HepG2 (cell line): ENCODE data around the gene TP53AIP1. TPM values are rescaled to one million over a fixed set of nuclear protein-coding genes. Genes with fewer than 3 reads are reported as not detected.

Experiments used
- HINFP ChIP-seq: sonication (generic); formaldehyde crosslinking; IDR thresholded peaks from 2 replicates; pipeline ENCODE4 v1.4.0; 2020; ENCODE audit warnings: low read depth, mild to moderate bottlenecking, missing genetic modification reagents
- MED8 ChIP-seq: sonication (generic); formaldehyde crosslinking; IDR thresholded peaks from 2 replicates; pipeline ENCODE4 v1.8.1; 2023; ENCODE audit warnings: mild to moderate bottlenecking, missing genetic modification reagents; ENCODE audit not compliant: insufficient replicate concordance
- WIZ ChIP-seq: sonication (generic); formaldehyde crosslinking; IDR thresholded peaks from 2 replicates; pipeline ENCODE4 v1.5.1; 2020; ENCODE audit warnings: mild to moderate bottlenecking, missing genetic modification reagents
- ZNF780A ChIP-seq: sonication (generic); formaldehyde crosslinking; IDR thresholded peaks from 2 replicates; pipeline ENCODE4 v1.8.0; 2022; ENCODE audit warnings: mild to moderate bottlenecking, missing genetic modification reagents, moderate library complexity
- polyA plus RNA-seq, 8 experiments: library from polyadenylated mRNA; depleted of rRNA in 3 of 8; stranded (reverse) in 7 of 8; unstranded in 1 of 8; fragments of >200 nt; fragmentation: Illumina TruSeq in 4 of 8; extraction: Trizol in 4 of 8; gene quantifications; 2 replicates each; pipeline versions ENCODE4 v1.2.1 to v1.2.3, GENCODE V29; 2011 to 2016; ENCODE audit warnings: low read depth in 4 of 8, missing spikeins in 1 of 8, mixed read lengths in 1 of 8; ENCODE audit not compliant: insufficient read depth in 1 of 8
- total RNA-seq, 5 experiments: library from RNA; depleted of rRNA; stranded (reverse); fragments of >200 nt; fragmentation: Illumina TruSeq; extraction: Trizol; gene quantifications; 2 replicates each; pipeline ENCODE4 v1.2.3, GENCODE V29; 2016; ENCODE audit warnings: low read depth in 1 of 5
- TF ChIP-seq, protein P1 (sequence below): sonication (generic); formaldehyde crosslinking; IDR thresholded peaks from 2 replicates; pipeline ENCODE4 v1.4.0; 2020; ENCODE audit warnings: mild to moderate bottlenecking, missing genetic modification reagents

Gene TP53AIP1
- total and polyA plus RNA-seq, 2 of the 13 experiments (the other 11 are each of a cell fraction or from before 2014, with no cell fraction given), result 0.11 TPM; not detected in 1

GRCh38 chr11:128913806-128914205, 28.9 kb downstream of the TP53AIP1 start (continued):
- TF ChIP-seq, protein P1, sequence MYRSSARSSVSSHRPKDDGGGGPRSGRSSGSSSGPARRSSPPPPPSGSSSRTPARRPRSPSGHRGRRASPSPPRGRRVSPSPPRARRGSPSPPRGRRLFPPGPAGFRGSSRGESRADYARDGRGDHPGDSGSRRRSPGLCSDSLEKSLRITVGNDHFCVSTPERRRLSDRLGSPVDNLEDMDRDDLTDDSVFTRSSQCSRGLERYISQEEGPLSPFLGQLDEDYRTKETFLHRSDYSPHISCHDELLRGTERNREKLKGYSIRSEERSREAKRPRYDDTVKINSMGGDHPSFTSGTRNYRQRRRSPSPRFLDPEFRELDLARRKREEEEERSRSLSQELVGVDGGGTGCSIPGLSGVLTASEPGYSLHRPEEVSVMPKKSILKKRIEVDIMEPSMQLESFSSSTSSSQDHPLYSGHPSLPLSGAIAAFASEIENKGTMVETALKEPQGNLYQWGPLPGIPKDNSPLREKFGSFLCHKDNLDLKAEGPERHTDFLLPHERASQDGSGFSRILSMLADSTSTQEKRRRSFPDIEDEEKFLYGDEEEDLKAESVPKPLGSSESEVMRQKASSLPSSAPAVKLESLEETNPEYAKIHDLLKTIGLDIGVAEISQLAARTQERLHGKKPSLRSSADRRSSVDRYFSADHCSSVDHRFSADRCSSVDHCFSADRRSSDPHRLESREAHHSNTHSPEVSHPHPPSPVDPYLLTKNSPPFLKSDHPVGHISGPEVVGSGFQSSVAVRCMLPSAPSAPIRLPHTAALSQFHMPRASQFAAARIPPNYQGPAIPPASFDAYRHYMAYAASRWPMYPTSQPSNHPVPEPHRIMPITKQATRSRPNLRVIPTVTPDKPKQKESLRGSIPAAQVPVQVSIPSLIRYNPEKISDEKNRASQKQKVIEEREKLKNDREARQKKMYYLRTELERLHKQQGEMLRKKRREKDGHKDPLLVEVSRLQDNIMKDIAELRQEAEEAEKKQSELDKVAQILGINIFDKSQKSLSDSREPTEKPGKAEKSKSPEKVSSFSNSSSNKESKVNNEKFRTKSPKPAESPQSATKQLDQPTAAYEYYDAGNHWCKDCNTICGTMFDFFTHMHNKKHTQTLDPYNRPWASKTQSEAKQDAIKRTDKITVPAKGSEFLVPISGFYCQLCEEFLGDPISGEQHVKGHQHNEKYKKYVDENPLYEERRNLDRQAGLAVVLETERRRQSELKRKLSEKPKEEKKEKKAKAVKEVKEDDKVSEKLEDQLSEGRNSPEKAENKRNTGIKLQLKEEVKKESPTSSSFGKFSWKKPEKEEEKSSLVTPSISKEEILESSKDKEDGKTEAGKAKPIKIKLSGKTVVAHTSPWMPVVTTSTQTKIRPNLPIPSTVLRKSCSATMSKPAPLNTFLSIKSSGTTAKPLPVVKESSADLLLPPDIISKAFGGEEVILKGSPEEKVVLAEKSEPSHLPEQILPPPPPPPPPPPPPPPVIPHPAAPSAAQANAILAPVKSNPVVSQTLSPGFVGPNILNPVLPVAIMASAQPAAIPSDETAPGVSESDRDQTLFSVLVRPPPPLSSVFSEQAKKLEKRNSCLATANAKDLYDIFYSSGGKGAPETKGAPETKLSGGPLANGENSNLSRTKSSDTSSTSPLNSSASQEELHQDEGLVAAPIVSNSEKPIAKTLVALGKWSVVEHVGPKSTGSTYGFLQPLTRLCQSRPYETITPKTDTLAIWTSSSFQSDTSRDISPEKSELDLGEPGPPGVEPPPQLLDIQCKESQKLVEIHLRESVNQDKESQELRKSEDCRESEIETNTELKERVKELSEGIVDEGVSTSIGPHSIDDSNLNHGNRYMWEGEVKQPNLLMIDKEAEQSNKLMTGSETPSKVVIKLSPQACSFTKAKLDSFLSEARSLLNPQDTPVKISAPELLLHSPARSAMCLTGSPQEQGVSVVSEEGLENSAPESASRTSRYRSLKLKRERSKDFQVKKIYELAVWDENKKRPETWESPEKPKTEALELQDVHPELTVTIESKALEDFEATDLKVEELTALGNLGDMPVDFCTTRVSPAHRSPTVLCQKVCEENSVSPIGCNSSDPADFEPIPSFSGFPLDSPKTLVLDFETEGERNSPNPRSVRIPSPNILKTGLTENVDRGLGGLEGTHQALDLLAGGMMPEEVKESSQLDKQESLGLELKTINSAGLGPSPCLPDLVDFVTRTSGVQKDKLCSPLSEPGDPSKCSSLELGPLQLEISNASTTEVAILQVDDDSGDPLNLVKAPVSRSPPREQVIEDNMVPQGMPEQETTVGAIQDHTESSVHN (CRISPR knock-in tag), result no peak
- TF ChIP-seq MED8 (CRISPR knock-in tag) (no peak), HINFP (CRISPR knock-in tag) (no peak), WIZ (no peak), ZNF780A (no peak)
- TF ChIP-seq, all 625 proteins: peak for 0
